HG02981 (cell line): ENCODE measurements around the gene SYNM.

ENCODE experiments used
- ATAC-seq: cut with Tn5 transposase; IDR thresholded peaks from one replicate; pipeline ENCODE4 v1.9.1; 2021; ENCODE audit warnings: mild to moderate bottlenecking, moderate library complexity; ENCODE audit not compliant: unreplicated experiment

SYNM gene

DNA sequence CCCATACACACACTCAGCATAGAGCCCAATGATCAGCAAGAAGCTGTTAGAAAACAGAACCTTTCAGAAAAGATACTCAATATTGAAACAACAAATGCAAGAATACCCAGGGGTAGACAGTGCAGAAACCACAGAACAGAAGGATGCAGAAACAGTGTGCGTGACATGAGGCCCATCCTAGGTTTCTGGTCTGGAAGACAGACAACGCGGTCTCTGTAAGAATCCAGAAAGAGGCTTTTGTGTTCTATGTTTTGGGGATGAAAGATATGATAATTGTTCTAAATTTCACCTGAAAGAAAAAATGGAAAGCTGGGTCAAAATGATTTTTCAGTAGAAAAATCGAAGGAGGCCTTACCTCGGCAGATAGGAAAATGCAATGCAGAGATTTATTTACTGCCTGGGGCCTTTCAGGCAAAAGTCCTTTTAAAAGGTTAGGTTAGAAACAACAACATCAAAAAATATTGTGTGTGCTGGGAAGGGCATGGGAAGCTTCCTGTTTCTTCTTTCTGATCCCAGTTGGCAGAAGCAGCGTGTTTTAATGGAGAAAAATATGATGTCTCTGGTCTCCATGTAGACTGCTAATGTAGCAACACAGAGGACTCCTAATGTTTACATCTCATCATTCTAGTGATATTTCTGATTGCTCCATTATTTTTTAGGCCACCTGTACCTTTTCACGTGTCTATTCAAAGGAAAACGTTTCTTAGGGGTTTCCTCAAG lies 17.0 kb downstream of the SYNM start:
- no peak for ATAC-seq

GRCh38 chr15:99122831-99123712 lies 18.2 kb downstream of the SYNM start:
- ATAC-seq: no peak

DNA sequence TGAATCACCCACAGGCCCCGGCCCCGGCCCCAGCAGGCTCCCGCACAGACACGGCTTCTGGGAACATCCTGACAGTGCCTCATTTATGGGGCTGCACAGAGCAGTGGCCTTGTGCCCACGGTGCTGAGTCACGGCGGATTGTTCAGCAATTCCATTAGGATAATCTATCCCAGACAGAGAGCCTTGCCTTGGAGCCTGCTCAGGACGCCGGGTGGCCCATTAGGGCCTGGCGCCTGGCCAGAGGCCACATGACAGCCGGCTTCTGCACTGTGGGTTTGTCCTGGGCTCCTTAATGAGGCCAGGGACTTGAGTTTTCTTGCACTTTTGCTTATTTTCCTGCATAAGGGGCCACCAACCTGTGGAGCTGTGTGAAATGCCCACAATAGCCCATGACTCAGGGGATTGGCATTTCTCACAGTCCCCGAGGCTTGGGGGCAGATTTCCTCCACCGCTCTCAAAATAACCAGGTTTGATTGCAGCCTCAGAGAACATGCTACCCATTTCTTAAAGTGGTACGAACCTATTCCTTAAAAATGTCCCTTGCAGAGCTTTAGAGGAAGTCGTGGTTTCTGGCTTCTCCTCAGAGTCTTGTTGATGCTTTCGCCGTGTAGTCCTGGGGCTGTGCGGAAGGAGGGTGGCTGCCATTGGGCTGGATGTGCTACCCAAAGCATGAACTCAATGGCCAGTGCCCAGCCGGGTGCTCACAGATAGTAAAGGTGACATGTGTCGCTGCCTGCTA lies 19.0 kb downstream of the SYNM start:
- no peak for ATAC-seq

DNA sequence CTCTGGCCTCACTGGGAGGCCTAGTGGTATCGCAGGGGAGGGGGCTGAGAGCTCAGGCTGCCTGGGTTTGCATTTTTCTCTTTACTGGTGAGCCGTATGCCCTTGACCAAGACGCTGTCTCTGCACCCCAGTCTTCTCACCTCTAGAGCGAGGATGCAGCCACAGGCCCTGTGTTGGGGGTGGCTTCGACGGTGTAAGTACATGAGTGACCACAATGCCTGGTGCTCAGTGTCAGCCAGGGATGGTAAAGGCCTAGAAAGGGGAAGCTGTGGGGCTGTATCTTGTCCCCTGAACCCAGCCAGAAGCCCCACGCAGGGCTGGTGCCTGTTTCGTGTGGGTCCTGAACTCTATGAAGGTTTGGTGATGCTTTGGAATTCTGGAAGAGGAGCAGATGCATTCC lies 19.8 kb downstream of the SYNM start:
- no peak for ATAC-seq

DNA sequence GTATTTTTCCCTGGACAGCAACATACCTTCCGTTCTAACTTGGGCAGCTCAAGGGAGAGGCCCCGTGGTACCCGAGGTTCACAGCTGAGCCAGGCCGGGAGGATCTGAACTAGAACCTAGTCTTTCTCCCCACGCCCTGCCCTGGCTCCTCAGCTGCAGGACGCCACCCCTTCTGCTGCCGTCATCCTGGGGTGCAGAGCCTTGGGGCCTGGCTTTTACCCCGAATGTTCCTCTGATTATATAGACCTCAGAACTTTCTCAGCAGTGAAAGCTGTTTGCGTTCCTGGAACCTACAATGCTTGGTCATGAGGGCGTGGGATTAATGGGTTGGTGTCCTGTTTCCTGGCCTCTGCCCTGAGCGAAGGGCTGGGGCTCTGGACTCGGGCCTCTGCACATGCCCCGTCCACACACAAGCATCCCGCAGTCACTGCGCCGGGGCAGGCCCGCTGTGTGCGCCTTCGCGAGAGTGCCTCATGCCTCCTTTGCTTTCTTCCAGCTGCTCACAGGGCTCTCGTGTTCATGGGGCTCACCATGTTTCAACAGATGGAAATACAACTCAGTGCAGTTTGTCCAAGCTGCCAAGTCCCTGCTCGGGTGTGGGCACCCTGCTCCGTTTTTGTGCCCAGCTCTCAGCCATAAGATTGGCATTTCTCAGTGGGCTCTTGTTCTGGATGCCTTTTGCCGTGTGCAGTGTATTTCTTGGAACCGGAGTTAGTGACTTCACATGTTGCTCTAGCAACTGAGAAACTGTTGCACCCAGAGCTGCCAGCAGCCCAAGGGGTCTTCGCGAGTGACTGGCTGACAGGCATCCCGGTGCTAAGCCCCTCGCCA lies 20.4 kb downstream of the SYNM start:
- no peak for ATAC-seq

- ATAC-seq: no peak
Observed at GRCh38 chr15:99126131-99126588, 21.3 kb downstream of the SYNM start.

DNA sequence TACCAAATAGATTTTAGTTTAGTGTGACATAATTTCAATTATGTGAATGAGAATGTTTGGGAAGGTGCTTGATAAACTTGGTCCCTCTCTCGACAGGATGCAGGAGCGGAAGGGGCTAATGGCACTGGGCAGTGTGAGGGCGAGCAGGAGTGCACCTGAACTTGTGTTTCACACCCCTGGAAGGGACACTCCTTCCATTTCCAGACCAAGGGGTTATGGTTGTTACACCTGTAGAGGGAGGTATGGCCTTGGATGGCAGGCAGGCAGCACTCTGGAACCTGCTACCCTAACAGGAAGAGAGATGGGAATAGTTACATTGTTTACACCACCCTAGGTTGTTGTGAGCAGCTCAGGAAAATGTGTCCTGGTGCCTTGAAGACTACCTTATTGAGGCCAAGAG lies 22.1 kb downstream of the SYNM start:
- no peak for ATAC-seq

DNA sequence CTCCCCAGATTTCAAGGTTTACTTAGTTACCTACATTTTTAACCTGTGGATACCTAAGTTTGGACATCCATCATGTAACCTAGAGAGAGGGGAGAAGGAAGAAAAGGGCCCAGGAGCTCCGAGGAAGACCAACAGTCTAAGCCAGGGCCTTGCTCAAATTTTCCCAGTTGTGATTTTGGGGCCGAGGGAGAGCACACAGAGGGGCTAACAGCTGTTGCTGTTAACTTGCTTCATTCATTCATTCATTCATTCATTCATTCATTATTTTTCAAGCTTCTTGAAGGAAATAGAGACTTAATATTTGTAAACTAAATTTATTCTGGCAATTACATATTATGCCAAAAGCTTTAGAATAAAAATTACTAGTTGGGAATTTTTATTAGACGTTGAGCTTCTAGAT lies 22.9 kb downstream of the SYNM start:
- ATAC-seq: no peak

DNA sequence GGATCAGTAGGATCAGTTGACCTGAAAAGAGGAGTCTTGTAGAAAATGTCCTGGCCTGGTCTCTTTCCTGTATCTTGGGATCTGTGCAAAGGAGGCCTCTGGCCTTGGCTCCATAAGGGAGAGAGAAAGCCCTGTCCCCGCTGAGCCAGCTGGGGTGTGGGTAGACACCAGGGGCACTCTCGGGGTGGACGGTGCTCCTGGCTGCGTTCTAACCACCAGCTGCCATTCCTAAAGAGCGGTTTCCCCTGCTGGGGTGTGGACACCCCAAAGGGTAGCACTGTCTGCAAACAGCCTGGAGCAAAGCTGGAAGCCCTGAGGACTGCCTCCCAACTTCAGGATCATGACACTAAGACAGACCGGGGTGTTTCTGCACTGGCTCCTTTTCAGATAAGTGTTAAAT lies 23.5 kb downstream of the SYNM start:
- no peak for ATAC-seq

GRCh38 chr15:99129644-99130043 lies 24.8 kb downstream of the SYNM start:
- ATAC-seq: no peak

- no peak for ATAC-seq
Observed at GRCh38 chr15:99130314-99130713, 25.4 kb downstream of the SYNM start.

- no peak for ATAC-seq
Observed at GRCh38 chr15:99130765-99131440, 26.0 kb downstream of the SYNM start.

DNA sequence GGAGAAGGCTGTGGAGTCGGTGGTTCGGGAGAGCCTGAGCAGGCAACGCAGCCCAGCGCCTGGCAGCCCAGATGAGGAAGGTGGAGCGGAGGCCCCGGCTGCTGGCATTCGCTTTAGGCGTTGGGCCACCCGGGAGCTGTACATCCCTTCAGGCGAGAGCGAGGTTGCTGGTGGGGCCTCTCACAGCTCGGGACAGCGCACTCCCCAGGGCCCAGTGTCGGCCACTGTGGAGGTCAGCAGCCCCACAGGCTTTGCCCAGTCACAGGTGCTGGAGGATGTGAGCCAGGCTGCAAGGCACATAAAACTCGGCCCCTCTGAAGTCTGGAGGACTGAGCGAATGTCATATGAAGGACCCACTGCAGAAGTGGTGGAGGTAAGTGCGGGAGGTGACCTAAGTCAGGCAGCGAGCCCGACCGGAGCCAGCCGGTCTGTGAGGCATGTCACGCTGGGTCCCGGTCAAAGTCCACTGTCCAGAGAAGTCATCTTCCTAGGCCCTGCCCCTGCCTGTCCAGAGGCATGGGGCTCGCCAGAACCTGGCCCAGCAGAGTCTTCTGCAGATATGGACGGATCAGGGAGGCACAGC lies 26.7 kb downstream of the SYNM start:
- ATAC-seq: no peak

DNA sequence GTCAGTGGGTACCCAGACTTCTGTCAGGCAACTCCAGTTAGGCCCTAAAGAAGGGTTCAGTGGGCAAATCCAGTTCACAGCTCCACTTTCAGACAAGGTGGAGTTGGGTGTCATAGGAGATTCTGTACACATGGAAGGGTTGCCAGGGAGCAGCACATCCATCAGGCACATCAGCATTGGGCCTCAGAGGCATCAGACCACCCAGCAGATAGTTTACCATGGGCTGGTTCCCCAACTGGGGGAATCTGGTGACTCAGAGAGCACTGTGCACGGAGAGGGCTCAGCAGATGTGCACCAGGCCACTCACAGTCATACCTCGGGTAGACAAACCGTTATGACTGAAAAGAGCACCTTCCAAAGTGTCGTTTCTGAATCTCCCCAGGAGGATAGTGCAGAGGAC lies 27.2 kb downstream of the SYNM start:
- no peak for ATAC-seq

DNA sequence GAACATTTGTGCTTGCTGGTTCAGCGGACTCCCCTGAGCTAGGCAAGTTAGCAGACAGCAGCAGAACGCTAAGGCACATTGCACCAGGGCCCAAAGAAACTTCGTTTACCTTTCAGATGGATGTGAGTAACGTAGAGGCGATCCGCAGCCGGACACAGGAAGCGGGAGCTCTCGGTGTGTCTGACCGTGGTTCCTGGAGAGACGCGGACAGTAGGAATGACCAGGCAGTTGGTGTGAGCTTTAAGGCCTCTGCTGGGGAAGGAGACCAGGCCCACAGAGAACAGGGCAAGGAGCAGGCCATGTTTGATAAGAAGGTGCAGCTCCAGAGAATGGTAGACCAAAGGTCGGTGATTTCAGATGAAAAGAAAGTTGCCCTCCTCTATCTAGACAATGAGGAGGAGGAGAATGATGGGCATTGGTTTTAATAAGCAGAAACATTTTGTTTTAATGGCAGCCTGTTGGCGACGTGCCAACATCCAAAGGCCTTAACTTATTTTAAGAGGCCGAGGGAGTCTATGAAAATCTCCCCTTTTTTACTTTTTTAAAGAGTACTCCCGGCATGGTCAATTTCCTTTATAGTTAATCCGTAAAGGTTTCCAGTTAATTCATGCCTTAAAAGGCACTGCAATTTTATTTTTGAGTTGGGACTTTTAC lies 27.9 kb downstream of the SYNM start:
- no peak for ATAC-seq

DNA sequence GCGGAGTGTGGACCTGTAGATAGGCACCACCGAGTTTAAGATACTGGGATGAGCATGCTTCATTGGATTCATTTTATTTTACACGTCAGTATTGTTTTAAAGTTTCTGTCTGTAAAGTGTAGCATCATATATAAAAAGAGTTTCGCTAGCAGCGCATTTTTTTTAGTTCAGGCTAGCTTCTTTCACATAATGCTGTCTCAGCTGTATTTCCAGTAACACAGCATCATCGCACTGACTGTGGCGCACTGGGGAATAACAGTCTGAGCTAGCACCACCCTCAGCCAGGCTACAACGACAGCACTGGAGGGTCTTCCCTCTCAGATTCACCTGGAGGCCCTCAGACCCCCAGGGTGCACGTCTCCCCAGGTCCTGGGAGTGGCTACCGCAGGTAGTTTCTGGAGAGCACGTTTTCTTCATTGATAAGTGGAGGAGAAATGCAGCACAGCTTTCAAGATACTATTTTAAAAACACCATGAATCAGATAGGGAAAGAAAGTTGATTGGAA lies 29.5 kb downstream of the SYNM start:
- no peak for ATAC-seq

DNA sequence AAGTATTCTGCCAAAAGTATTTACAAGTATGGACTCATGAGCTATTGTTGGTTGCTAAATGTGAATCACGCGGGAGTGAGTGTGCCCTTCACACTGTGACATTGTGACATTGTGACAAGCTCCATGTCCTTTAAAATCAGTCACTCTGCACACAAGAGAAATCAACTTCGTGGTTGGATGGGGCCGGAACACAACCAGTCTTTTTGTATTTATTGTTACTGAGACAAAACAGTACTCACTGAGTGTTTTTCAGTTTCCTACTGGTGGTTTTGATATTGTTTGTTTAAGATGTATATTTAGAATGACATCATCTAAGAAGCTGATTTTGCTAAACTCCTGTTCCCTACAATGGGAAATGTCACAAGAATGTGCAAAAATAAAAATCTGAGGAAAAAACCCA lies 30.3 kb downstream of the SYNM start:
- ATAC-seq: peak; percentile 71

DNA sequence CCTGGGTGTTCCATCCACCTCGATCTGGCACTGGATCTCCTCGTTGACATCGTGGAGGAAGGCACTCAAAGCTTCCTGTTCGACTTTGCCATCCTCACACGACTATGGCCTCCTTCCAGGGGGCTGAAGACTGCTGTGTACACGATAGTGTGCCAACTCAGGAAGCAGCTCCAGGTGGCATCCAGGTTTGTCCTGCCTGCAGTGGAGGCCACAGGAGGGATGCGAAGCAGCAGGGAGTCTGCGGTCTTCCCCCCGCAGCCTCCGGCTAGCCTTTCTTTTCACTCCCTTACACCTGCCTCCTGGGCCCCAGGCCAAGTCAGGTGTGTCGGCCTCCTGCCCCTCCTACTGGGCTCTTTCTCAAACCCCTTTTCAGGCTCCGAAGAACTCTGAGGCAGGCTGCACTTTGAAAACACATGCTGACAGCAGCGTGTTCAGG lies 32.2 kb downstream of the SYNM start:
- no peak for ATAC-seq

DNA sequence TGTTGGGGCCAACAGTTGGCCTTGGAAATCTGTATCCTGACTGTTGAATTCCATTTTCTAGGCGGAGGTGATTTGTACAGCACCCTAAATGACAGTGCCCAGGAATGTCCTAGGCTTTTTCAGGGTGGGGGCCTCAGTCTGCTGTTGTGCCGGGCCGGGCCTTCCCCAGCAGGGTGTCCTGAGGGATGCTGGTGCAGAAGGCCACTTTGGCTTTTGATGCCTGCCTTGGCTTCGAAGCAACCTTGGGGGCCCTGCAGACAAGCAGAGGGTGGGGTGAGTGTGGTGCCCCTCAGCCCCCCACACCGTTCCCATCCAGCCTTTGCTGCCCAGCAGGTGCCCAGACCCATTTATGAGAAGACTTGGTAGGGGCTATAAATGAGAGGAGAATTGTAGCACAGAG lies 33.0 kb downstream of the SYNM start:
- no peak for ATAC-seq
